ENCODE results near the gene RAF1. TPM values are rescaled to one million over a fixed set of nuclear protein-coding genes. Genes with fewer than 3 reads are reported as not detected.

The RAF1 gene
- total and polyA plus RNA-seq, 2 donors (not counting 1 experiment from before 2014, with no cell fraction given): 84.3 to 126 TPM

GRCh38 chr3:12708584-12709192 is 44.8 kb upstream of the RAF1 start:
- Histone ChIP-seq H4K20me1 (ENCODE audit: control insufficient read depth, insufficient read depth, low read length, poor library complexity, severe bottlenecking) (no peaks in the 10 kb centered on the region), H3K79me2 (ENCODE audit: control insufficient read depth, insufficient read depth, low read length) (no peaks in the 10 kb centered on the region), H2AFZ (ENCODE audit: insufficient read depth, low read depth, low read length, poor library complexity, severe bottlenecking) (no peak overlapping the region), H3K27me3 (replicated peaks in 1 of 4; ENCODE audit: control extremely low read depth in 1 of 4, control insufficient read depth in 3 of 4, insufficient read depth in 4 of 4, low read length in 3 of 4) (peaks cover 0 to 7% (median 0%) of the 10 kb centered on the region in 4 experiments), H3K4me3 (ENCODE audit: control extremely low read depth in 1 of 5, extremely low read depth in 1 of 5, insufficient read depth in 1 of 5, low read depth in 2 of 5, low read length in 4 of 5) (no peak overlapping the region), H3K4me2 (replicated peaks; ENCODE audit: low read depth, low read length, poor library complexity, severe bottlenecking) (no peak overlapping the region), H3K36me3 (replicated peaks in 1 of 2; ENCODE audit: control extremely low read depth in 1 of 2, control insufficient read depth in 1 of 2, extremely low read depth in 1 of 2, insufficient read depth in 2 of 2, low read length in 1 of 2) (no peaks in the 10 kb centered on the region), H3K9me3 (ENCODE audit: control extremely low read depth in 1 of 3, control insufficient read depth in 2 of 3, insufficient read depth in 1 of 3, low read length in 2 of 3) (no peaks in the 10 kb centered on the region), H3K4me1 (ENCODE audit: control insufficient read depth in 2 of 2, insufficient read depth in 2 of 2, low read length in 2 of 2) (no peaks in the 10 kb centered on the region), H3K9ac (ENCODE audit: low read length) (no peak overlapping the region), H3K27ac (ENCODE audit: low read length in 2 of 2) (no peak overlapping the region)
- 79% methylated on average over 4 of the region's 6 CpGs for WGBS (ENCODE audit: insufficient coverage)
- Mint-ChIP-seq H3K4me1 (peaks cover 1% of the 10 kb centered on the region), H3K4me3 (no peak overlapping the region), H3K27ac (no peak overlapping the region), H3K27me3 (peaks cover 11% of the 10 kb centered on the region), H3K9me3 (ENCODE audit: insufficient read depth) (no peaks in the 10 kb centered on the region)
- ChIA-PET CTCF (interaction anchor here (1.2 to 4.3 kb wide), 5 partner anchors 12 to 133 kb away, joined by 4 to 25 read pairs (median 4); partner anchors contain the start of gene RPL32), POLR2A (no interaction called here)
- intact Hi-C loops (cut with micrococcal nuclease): loop anchor here (5.0 kb wide), 1 partner anchor 46 kb away; the partner anchor contains the start of gene RAF1
- DNase-seq (no peak), ATAC-seq (ENCODE audit: low read depth) (no peak)
- TF ChIP-seq EZH2 (IDR thresholded peaks at IDR 0.05; ENCODE audit: borderline replicate concordance, insufficient read depth, low read depth, low read length, poor library complexity, severe bottlenecking): no peak
- TF ChIP-seq, protein P1, sequence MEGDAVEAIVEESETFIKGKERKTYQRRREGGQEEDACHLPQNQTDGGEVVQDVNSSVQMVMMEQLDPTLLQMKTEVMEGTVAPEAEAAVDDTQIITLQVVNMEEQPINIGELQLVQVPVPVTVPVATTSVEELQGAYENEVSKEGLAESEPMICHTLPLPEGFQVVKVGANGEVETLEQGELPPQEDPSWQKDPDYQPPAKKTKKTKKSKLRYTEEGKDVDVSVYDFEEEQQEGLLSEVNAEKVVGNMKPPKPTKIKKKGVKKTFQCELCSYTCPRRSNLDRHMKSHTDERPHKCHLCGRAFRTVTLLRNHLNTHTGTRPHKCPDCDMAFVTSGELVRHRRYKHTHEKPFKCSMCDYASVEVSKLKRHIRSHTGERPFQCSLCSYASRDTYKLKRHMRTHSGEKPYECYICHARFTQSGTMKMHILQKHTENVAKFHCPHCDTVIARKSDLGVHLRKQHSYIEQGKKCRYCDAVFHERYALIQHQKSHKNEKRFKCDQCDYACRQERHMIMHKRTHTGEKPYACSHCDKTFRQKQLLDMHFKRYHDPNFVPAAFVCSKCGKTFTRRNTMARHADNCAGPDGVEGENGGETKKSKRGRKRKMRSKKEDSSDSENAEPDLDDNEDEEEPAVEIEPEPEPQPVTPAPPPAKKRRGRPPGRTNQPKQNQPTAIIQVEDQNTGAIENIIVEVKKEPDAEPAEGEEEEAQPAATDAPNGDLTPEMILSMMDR (IDR thresholded peaks at IDR 0.05): no peak

DNA sequence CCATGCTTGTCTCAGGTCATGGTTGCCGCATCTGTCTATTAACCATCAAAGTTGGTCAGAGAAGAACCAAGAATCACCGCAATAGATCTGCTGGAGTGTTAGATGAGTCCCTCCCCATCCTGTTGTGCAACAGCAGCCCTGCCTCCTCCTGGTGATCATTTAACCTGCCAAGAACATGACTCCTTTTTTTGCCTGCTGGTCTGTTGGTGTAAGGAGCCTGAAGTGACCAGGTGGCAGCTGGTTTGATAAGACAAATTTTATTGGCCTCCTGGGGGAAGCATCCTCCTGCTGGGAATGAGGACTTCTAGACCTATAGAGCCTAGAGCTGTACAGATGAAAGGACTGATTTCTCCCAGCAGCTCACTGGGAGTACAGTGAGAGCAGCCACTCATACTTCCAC is 43.5 kb upstream of the RAF1 start:
- no peaks in the 10 kb centered on the region for H3K4me1 ChIP-seq (ENCODE audit: control insufficient read depth in 2 of 2, insufficient read depth in 2 of 2, low read length in 2 of 2)
- H3K79me2 ChIP-seq (ENCODE audit: control insufficient read depth, insufficient read depth, low read length): no peaks in the 10 kb centered on the region
- DNase-seq: no peak
- H3K27ac Mint-ChIP-seq: no peak overlapping the region
- TF ChIP-seq, protein P1 (IDR thresholded peaks at IDR 0.05): no peak
- no peak for TF ChIP-seq EZH2 (IDR thresholded peaks at IDR 0.05; ENCODE audit: borderline replicate concordance, insufficient read depth, low read depth, low read length, poor library complexity, severe bottlenecking)
- H3K27ac ChIP-seq (ENCODE audit: low read length in 2 of 2): no peak overlapping the region
- no peaks in the 10 kb centered on the region for H3K9me3 Mint-ChIP-seq (ENCODE audit: insufficient read depth)
- H3K4me3 ChIP-seq (ENCODE audit: control extremely low read depth in 1 of 5, extremely low read depth in 1 of 5, insufficient read depth in 1 of 5, low read depth in 2 of 5, low read length in 4 of 5): no peak overlapping the region
- H4K20me1 ChIP-seq (ENCODE audit: control insufficient read depth, insufficient read depth, low read length, poor library complexity, severe bottlenecking): no peaks in the 10 kb centered on the region
- 93% methylated on average over 2 of the region's 2 CpGs for WGBS (ENCODE audit: insufficient coverage)
- H3K4me2 ChIP-seq (replicated peaks; ENCODE audit: low read depth, low read length, poor library complexity, severe bottlenecking): no peak overlapping the region
- ChIA-PET POLR2A (no interaction called here), CTCF (interaction anchor here (0.5 to 4.3 kb wide), 7 partner anchors 8 to 184 kb away, joined by 3 to 25 read pairs (median 4); no protein-coding TSS in a partner anchor)
- peaks cover 0 to 7% (median 0%) of the 10 kb centered on the region in 4 experiments for H3K27me3 ChIP-seq (replicated peaks in 1 of 4; ENCODE audit: control extremely low read depth in 1 of 4, control insufficient read depth in 3 of 4, insufficient read depth in 4 of 4, low read length in 3 of 4)
- H3K9me3 ChIP-seq (ENCODE audit: control extremely low read depth in 1 of 3, control insufficient read depth in 2 of 3, insufficient read depth in 1 of 3, low read length in 2 of 3): no peaks in the 10 kb centered on the region
- intact Hi-C loops (cut with micrococcal nuclease): loop anchor here (5.0 kb wide), 1 partner anchor 45 kb away; the partner anchor contains the start of gene RAF1
- peaks cover 1% of the 10 kb centered on the region for H3K4me1 Mint-ChIP-seq
- ATAC-seq (ENCODE audit: low read depth): no peak
- H3K4me3 Mint-ChIP-seq: no peak overlapping the region
- no peaks in the 10 kb centered on the region for H3K36me3 ChIP-seq (replicated peaks in 1 of 2; ENCODE audit: control extremely low read depth in 1 of 2, control insufficient read depth in 1 of 2, extremely low read depth in 1 of 2, insufficient read depth in 2 of 2, low read length in 1 of 2)
- no peak overlapping the region for H2AFZ ChIP-seq (ENCODE audit: insufficient read depth, low read depth, low read length, poor library complexity, severe bottlenecking)
- no peak overlapping the region for H3K9ac ChIP-seq (ENCODE audit: low read length)
- peaks cover 11% of the 10 kb centered on the region for H3K27me3 Mint-ChIP-seq

Data from B cell (primary cell).